Neural cell (in vitro differentiated cells): ENCODE data around the gene CBFA2T3. TPM values are rescaled to one million over a fixed set of nuclear protein-coding genes. Genes with fewer than 3 reads are reported as not detected.

Experiments used
- H2AFZ ChIP-seq: fragments of 200-600, 300-800 bp; sonication (generic), shearing (Covaris generic); 2 replicates; pipeline ENCODE4 v1.6.0; 2014; ENCODE audit warnings: low read depth, mild to moderate bottlenecking, antibody characterized with exemption, low read length, moderate library complexity
- H3F3A ChIP-seq: fragments of 200-600 bp; shearing (Covaris generic); 2 replicates; pipeline ENCODE4 v1.6.1; 2016; ENCODE audit warnings: mild to moderate bottlenecking, moderate library complexity, mixed read lengths, antibody characterized with exemption, low read length; ENCODE audit not compliant: insufficient read depth, poor library complexity, severe bottlenecking
- H3K27ac ChIP-seq: fragments of 200-600, 300-800 bp; sonication (generic), shearing (Covaris generic); 2 replicates; pipeline ENCODE4 v1.5.1; 2014; ENCODE audit warnings: mild to moderate bottlenecking, low read length, moderate library complexity
- H3K27me3 ChIP-seq: fragments of 300-800, 200-600 bp; sonication (generic), shearing (Covaris generic); 2 replicates; pipeline ENCODE4 v1.6.0; 2014; ENCODE audit warnings: mild to moderate bottlenecking, low read depth, low read length, moderate library complexity; ENCODE audit not compliant: insufficient read depth
- H3K36me3 ChIP-seq: fragments of 300-800, 200-600 bp; sonication (generic), shearing (Covaris generic); 2 replicates; pipeline ENCODE4 v1.5.1; 2014; ENCODE audit warnings: mild to moderate bottlenecking, antibody characterized with exemption, low read length, moderate library complexity; ENCODE audit not compliant: insufficient read depth
- H3K4me2 ChIP-seq: fragments of 300-800, 200-600 bp; sonication (generic), shearing (Covaris generic); 2 replicates; pipeline ENCODE4 v1.6.0; 2014; ENCODE audit warnings: mild to moderate bottlenecking, low read length
- H3K4me3 ChIP-seq: fragments of 300-800, 200-600 bp; sonication (generic), shearing (Covaris generic); 2 replicates; pipeline ENCODE4 v1.5.1; 2014; ENCODE audit warnings: mild to moderate bottlenecking, low read length, moderate library complexity
- H3K79me2 ChIP-seq: fragments of 200-600 bp; shearing (Covaris generic); replicated peaks from 2 replicates; pipeline ENCODE4 v1.6.0; 2014; ENCODE audit warnings: mild to moderate bottlenecking, low read length, moderate library complexity; ENCODE audit not compliant: insufficient read depth
- H3K9ac ChIP-seq: fragments of 300-800, 200-600 bp; sonication (generic), shearing (Covaris generic); 2 replicates; pipeline ENCODE4 v1.6.1; 2016; ENCODE audit warnings: mild to moderate bottlenecking, low read length, mixed read lengths
- H3K9me2 ChIP-seq: fragments of 200-600 bp; shearing (Covaris generic); 2 replicates; pipeline ENCODE4 v1.6.1; 2016; ENCODE audit warnings: mild to moderate bottlenecking, low read length, mixed read lengths; ENCODE audit not compliant: insufficient read depth
- H3K9me3 ChIP-seq: fragments of 200-600, 300-800 bp; sonication (generic), shearing (Covaris generic); 2 replicates; pipeline ENCODE4 v1.6.1; 2016; ENCODE audit warnings: mild to moderate bottlenecking, mixed run types, low read length, moderate library complexity, mixed read lengths
- H4K20me1 ChIP-seq: fragments of 200-600 bp; shearing (Covaris generic); 2 replicates; pipeline ENCODE4 v1.6.1; 2016; ENCODE audit warnings: mild to moderate bottlenecking, mixed run types; ENCODE audit not compliant: insufficient read depth
- CTCF ChIP-seq: fragments of 450-650 bp; IDR thresholded peaks from 2 replicates; pipeline ENCODE4 v1.5.1; 2014; ENCODE audit warnings: antibody characterized with exemption, mild to moderate bottlenecking, moderate library complexity; ENCODE audit not compliant: poor library complexity, severe bottlenecking
- EP300 ChIP-seq: fragments of 450-650 bp; conservative IDR thresholded peaks from 2 replicates; pipeline ENCODE4 v1.6.1; 2014; ENCODE audit warnings: antibody characterized with exemption, mild to moderate bottlenecking, moderate library complexity; ENCODE audit not compliant: poor library complexity, severe bottlenecking
- EZH2 ChIP-seq: fragments of 200-600, 300-800 bp; shearing (Covaris generic), sonication (generic); IDR thresholded peaks from 2 replicates; pipeline ENCODE4 v1.6.1; 2014; ENCODE audit warnings: antibody characterized with exemption, low read length, borderline replicate concordance, mild to moderate bottlenecking; ENCODE audit not compliant: insufficient read depth, poor library complexity, severe bottlenecking
- MXI1 ChIP-seq: fragments of 450-650 bp; conservative IDR thresholded peaks from 2 replicates; pipeline ENCODE4 v1.6.1; 2014; ENCODE audit warnings: antibody characterized with exemption, mild to moderate bottlenecking; ENCODE audit not compliant: poor library complexity, severe bottlenecking
- POLR2AphosphoS5 ChIP-seq: IDR thresholded peaks from 2 replicates; pipeline ENCODE4 v1.6.1; 2012
- RAD21 ChIP-seq: fragments of 450-650 bp; conservative IDR thresholded peaks from 2 replicates; pipeline ENCODE4 v1.6.1; 2014; ENCODE audit warnings: antibody characterized with exemption, mild to moderate bottlenecking, moderate library complexity
- REST ChIP-seq: IDR thresholded peaks from 2 replicates; pipeline ENCODE4 v1.6.1; 2012; ENCODE audit warnings: borderline replicate concordance
- SMC3 ChIP-seq: fragments of 450-650 bp; conservative IDR thresholded peaks from 2 replicates; pipeline ENCODE4 v1.6.1; 2014; ENCODE audit warnings: antibody characterized with exemption, mild to moderate bottlenecking, moderate library complexity; ENCODE audit not compliant: poor library complexity
- TAF1 ChIP-seq: IDR thresholded peaks from 2 replicates; pipeline ENCODE4 v1.6.1; 2012; ENCODE audit warnings: low read depth
- polyA plus RNA-seq: library from polyadenylated mRNA; depleted of rRNA; stranded (reverse); fragments of >200 nt; gene quantifications from 2 replicates; pipeline ENCODE4 v1.2.3, GENCODE V29; 2014

Gene CBFA2T3
- polyA plus RNA-seq, 1 donor from 2014 or later = 2.1 TPM

- H3K9ac ChIP-seq = no peak overlapping the region
- H3K4me2 ChIP-seq = no peak overlapping the region
- H3K79me2 ChIP-seq = no peaks in the 10 kb centered on the region
- no peaks in the 10 kb centered on the region for H3K27me3 ChIP-seq
- no peaks in the 10 kb centered on the region for H3F3A ChIP-seq
- no peaks in the 10 kb centered on the region for H3K9me3 ChIP-seq
- no peak overlapping the region for H3K4me3 ChIP-seq
- H3K9me2 ChIP-seq = no peaks in the 10 kb centered on the region
- TF ChIP-seq POLR2AphosphoS5 = no peak
- TF ChIP-seq EZH2 = no peak
- no peak for TF ChIP-seq SMC3
- no peak for TF ChIP-seq MXI1
- TF ChIP-seq TAF1 = no peak
- no peak for TF ChIP-seq EP300
- no peak for TF ChIP-seq RAD21
- no peak for TF ChIP-seq CTCF
- TF ChIP-seq REST = no peak
- no peaks in the 10 kb centered on the region for H3K36me3 ChIP-seq
- no peaks in the 10 kb centered on the region for H4K20me1 ChIP-seq
- no peak overlapping the region for H2AFZ ChIP-seq
- no peak overlapping the region for H3K27ac ChIP-seq
Observed at GRCh38 chr16:88974080-88974915, 2.7 kb downstream of the CBFA2T3 start.

GRCh38 chr16:88973415-88974050, 3.5 kb downstream of the CBFA2T3 start:
- no peaks in the 10 kb centered on the region for H4K20me1 ChIP-seq
- H3K27me3 ChIP-seq = no peaks in the 10 kb centered on the region
- no peaks in the 10 kb centered on the region for H3K79me2 ChIP-seq
- no peaks in the 10 kb centered on the region for H3K9me2 ChIP-seq
- H3K9ac ChIP-seq = no peak overlapping the region
- no peaks in the 10 kb centered on the region for H3K9me3 ChIP-seq
- no peak overlapping the region for H3K4me2 ChIP-seq
- no peak overlapping the region for H2AFZ ChIP-seq
- H3K4me3 ChIP-seq = no peak overlapping the region
- no peaks in the 10 kb centered on the region for H3K36me3 ChIP-seq
- H3K27ac ChIP-seq = no peak overlapping the region
- H3F3A ChIP-seq = no peaks in the 10 kb centered on the region
- TF ChIP-seq CTCF = no peak
- TF ChIP-seq RAD21 = no peak
- TF ChIP-seq EZH2 = no peak
- TF ChIP-seq TAF1 = no peak
- TF ChIP-seq REST = no peak
- no peak for TF ChIP-seq MXI1
- TF ChIP-seq EP300 = no peak
- TF ChIP-seq SMC3 = no peak
- TF ChIP-seq POLR2AphosphoS5 = no peak
